ENCODE results near the gene CNTNAP2.

DNA sequence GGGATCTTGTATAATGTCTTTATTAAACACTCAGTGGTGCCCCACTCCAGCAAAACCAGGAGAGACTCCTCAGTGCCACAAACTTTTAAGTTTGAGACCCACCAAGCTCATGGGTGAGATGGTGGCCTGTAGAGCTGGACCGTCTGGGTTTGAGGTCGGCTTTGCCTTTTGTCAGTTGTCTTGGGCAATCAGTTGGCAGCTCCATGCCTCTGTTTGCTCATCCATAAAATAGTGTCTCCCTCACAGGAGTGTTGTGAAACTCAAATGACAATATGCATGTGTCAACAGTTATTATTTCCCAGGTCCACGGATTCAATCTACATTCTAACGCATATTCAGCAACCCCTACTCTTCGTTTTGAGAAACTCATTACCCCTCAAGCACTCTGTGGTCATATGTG lies 2106.1 kb downstream of the CNTNAP2 start:
- no peak for TF ChIP-seq RFX5 (IDR thresholded peaks at IDR 0.05; ENCODE audit: low read depth, low read length)
- TF ChIP-seq ZBTB49 (CRISPR knock-in tag; IDR thresholded peaks at IDR 0.05; ENCODE audit: borderline replicate concordance) = no peak
- no peak for TF ChIP-seq E2F1 (CRISPR knock-in tag; IDR thresholded peaks at IDR 0.05)
- TF ChIP-seq ZNF24 (IDR thresholded peaks at IDR 0.05) = no peak
- TF ChIP-seq, protein P1, sequence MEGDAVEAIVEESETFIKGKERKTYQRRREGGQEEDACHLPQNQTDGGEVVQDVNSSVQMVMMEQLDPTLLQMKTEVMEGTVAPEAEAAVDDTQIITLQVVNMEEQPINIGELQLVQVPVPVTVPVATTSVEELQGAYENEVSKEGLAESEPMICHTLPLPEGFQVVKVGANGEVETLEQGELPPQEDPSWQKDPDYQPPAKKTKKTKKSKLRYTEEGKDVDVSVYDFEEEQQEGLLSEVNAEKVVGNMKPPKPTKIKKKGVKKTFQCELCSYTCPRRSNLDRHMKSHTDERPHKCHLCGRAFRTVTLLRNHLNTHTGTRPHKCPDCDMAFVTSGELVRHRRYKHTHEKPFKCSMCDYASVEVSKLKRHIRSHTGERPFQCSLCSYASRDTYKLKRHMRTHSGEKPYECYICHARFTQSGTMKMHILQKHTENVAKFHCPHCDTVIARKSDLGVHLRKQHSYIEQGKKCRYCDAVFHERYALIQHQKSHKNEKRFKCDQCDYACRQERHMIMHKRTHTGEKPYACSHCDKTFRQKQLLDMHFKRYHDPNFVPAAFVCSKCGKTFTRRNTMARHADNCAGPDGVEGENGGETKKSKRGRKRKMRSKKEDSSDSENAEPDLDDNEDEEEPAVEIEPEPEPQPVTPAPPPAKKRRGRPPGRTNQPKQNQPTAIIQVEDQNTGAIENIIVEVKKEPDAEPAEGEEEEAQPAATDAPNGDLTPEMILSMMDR (CRISPR knock-in tag; IDR thresholded peaks at IDR 0.05) = no peak
- no peak for TF ChIP-seq FOSL2 (CRISPR knock-in tag; IDR thresholded peaks at IDR 0.05)
